ENCODE measurements around the gene GINS1.

DNA sequence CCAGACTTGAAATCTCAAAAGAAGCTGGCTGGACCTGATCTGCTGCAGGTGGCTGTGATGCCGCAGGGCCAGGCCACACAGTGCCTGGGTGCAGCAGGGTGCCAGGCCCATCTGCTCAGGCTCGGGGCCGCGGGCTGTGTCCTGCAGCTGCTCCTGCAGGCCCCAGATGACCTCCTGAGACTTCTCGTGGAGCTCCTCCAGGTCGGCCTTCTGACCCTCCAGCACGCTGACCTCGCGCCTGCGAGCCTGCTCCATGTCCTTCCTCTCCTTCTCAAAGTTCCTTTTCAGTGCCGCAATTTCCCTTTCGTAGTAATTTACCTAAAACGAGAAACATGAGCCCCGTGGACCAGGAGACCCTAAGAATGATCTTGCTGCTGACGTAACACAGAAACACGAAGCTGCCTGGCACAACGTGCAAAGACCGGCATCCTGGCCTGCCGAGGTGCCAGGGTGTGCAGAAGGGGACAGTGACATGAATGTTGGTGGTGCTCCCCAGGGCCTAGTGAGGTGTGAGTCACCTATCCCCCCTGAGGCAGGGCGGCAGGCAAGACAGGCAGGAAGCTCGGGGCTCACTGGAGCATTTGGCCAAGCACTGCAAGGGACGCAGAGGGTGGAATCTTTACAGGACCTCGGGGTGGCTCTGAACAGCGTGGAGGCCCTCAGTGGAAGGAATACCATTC lies 71.6 kb downstream of the GINS1 start:
- TF ChIP-seq, protein P1, sequence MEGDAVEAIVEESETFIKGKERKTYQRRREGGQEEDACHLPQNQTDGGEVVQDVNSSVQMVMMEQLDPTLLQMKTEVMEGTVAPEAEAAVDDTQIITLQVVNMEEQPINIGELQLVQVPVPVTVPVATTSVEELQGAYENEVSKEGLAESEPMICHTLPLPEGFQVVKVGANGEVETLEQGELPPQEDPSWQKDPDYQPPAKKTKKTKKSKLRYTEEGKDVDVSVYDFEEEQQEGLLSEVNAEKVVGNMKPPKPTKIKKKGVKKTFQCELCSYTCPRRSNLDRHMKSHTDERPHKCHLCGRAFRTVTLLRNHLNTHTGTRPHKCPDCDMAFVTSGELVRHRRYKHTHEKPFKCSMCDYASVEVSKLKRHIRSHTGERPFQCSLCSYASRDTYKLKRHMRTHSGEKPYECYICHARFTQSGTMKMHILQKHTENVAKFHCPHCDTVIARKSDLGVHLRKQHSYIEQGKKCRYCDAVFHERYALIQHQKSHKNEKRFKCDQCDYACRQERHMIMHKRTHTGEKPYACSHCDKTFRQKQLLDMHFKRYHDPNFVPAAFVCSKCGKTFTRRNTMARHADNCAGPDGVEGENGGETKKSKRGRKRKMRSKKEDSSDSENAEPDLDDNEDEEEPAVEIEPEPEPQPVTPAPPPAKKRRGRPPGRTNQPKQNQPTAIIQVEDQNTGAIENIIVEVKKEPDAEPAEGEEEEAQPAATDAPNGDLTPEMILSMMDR (IDR thresholded peaks at IDR 0.05) = no peak
- no peak for TF ChIP-seq ZFX (IDR thresholded peaks at IDR 0.05; ENCODE audit: borderline replicate concordance)

Data from 22Rv1 (cell line).